ENCODE results near the gene LIN54.
"Not testable (repeated sequence)": the region's sequence is repeated elsewhere in the genome, so short reads cannot be mapped to it uniquely, and the experiment has no call there.

LIN54 gene

GRCh38 chr4:83024233-83024632 lies 13.6 kb upstream of the LIN54 start:
- H3K23ac ChIP-seq (ENCODE audit: low read length): no peak overlapping the region
- H2AFZ ChIP-seq (ENCODE audit: insufficient read depth, low read length, poor library complexity): no peak overlapping the region
- H3K9me3 ChIP-seq (ENCODE audit: insufficient read depth, low read depth, low read length): no peaks in the 10 kb centered on the region
- no CpG with 5 or more reads among the region's 2 CpGs for WGBS (ENCODE audit: extremely low coverage, insufficient coverage, insufficient read length)
- H2AK5ac ChIP-seq (ENCODE audit: low read length): no peak overlapping the region
- H4K91ac ChIP-seq (ENCODE audit: low read depth, low read length): no peak overlapping the region
- no peak overlapping the region for H4K12ac ChIP-seq (ENCODE audit: low read depth, low read length)
- H3K4me2 ChIP-seq (ENCODE audit: low read length): no peak overlapping the region
- no peak overlapping the region for H2BK12ac ChIP-seq (ENCODE audit: low read length)
- H2BK120ac ChIP-seq (ENCODE audit: insufficient read depth, low read length, poor library complexity): no peak overlapping the region
- no peak overlapping the region for H3K4ac ChIP-seq (ENCODE audit: low read depth, low read length)
- H3K27me3 ChIP-seq (ENCODE audit: insufficient read depth, low read length): no peaks in the 10 kb centered on the region
- H3K79me1 ChIP-seq (ENCODE audit: low read length): no peaks in the 10 kb centered on the region
- no peaks in the 10 kb centered on the region for H3K79me2 ChIP-seq (ENCODE audit: control insufficient read depth, insufficient read depth, low read length, poor library complexity)
- H3K36me3 ChIP-seq (ENCODE audit: control insufficient read depth in 1 of 2, insufficient read depth in 2 of 2, low read length in 2 of 2): no peaks in the 10 kb centered on the region
- no peak for DNase-seq
- no peak overlapping the region for H3K14ac ChIP-seq (ENCODE audit: low read length)
- H3K27ac ChIP-seq (ENCODE audit: low read depth, low read length): no peak overlapping the region
- no peak overlapping the region for H2BK5ac ChIP-seq (ENCODE audit: low read depth, low read length, poor library complexity)
- no peak overlapping the region for H4K8ac ChIP-seq (ENCODE audit: low read depth, low read length)
- H3K18ac ChIP-seq (ENCODE audit: low read length): no peak overlapping the region
- H3K4me1 ChIP-seq (ENCODE audit: control insufficient read depth in 1 of 2, insufficient read depth in 2 of 2, low read length in 2 of 2): no peaks in the 10 kb centered on the region
- no peak overlapping the region for H3K9ac ChIP-seq (ENCODE audit: low read length)
- no peak overlapping the region for H3K4me3 ChIP-seq (ENCODE audit: low read depth, low read length)

GRCh38 chr4:83023599-83023998 lies 13.0 kb upstream of the LIN54 start:
- H3K27ac ChIP-seq (ENCODE audit: low read depth, low read length); H2AFZ ChIP-seq (ENCODE audit: insufficient read depth, low read length, poor library complexity); H3K4ac ChIP-seq (ENCODE audit: low read depth, low read length); H2BK5ac ChIP-seq (ENCODE audit: low read depth, low read length, poor library complexity); H2AK5ac ChIP-seq (ENCODE audit: low read length); H3K9ac ChIP-seq (ENCODE audit: low read length); H4K12ac ChIP-seq (ENCODE audit: low read depth, low read length); H3K79me2 ChIP-seq (ENCODE audit: control insufficient read depth, insufficient read depth, low read length, poor library complexity); H4K91ac ChIP-seq (ENCODE audit: low read depth, low read length); H3K4me1 ChIP-seq (ENCODE audit: control insufficient read depth in 1 of 2, insufficient read depth in 2 of 2, low read length in 2 of 2); H3K4me3 ChIP-seq (ENCODE audit: low read depth, low read length); H3K79me1 ChIP-seq (ENCODE audit: low read length); H3K9me3 ChIP-seq (ENCODE audit: insufficient read depth, low read depth, low read length); H4K8ac ChIP-seq (ENCODE audit: low read depth, low read length); DNase-seq; H3K14ac ChIP-seq (ENCODE audit: low read length); H3K23ac ChIP-seq (ENCODE audit: low read length); H3K27me3 ChIP-seq (ENCODE audit: insufficient read depth, low read length); H2BK12ac ChIP-seq (ENCODE audit: low read length); H3K18ac ChIP-seq (ENCODE audit: low read length); H2BK120ac ChIP-seq (ENCODE audit: insufficient read depth, low read length, poor library complexity); H3K36me3 ChIP-seq (ENCODE audit: control insufficient read depth in 1 of 2, insufficient read depth in 2 of 2, low read length in 2 of 2); H3K4me2 ChIP-seq (ENCODE audit: low read length): not testable (repeated sequence)
- WGBS (ENCODE audit: extremely low coverage, insufficient coverage, insufficient read length): no CpG with 5 or more reads among the region's 1 CpG

GRCh38 chr4:83022724-83023450 lies 12.3 kb upstream of the LIN54 start:
- Histone ChIP-seq H3K9me3 (ENCODE audit: insufficient read depth, low read depth, low read length) (no peaks in the 10 kb centered on the region), H2BK12ac (ENCODE audit: low read length) (no peak overlapping the region), H3K18ac (ENCODE audit: low read length) (no peak overlapping the region), H2BK5ac (ENCODE audit: low read depth, low read length, poor library complexity) (no peak overlapping the region), H3K9ac (ENCODE audit: low read length) (no peak overlapping the region), H2AFZ (ENCODE audit: insufficient read depth, low read length, poor library complexity) (no peak overlapping the region), H3K79me2 (ENCODE audit: control insufficient read depth, insufficient read depth, low read length, poor library complexity) (no peaks in the 10 kb centered on the region), H3K4me2 (ENCODE audit: low read length) (no peak overlapping the region), H4K8ac (ENCODE audit: low read depth, low read length) (no peak overlapping the region), H4K12ac (ENCODE audit: low read depth, low read length) (no peak overlapping the region), H2BK120ac (ENCODE audit: insufficient read depth, low read length, poor library complexity) (no peak overlapping the region), H3K4ac (ENCODE audit: low read depth, low read length) (no peak overlapping the region), H3K23ac (ENCODE audit: low read length) (no peak overlapping the region), H3K14ac (ENCODE audit: low read length) (no peak overlapping the region), H3K4me3 (ENCODE audit: low read depth, low read length) (no peak overlapping the region), H3K4me1 (ENCODE audit: control insufficient read depth in 1 of 2, insufficient read depth in 2 of 2, low read length in 2 of 2) (no peaks in the 10 kb centered on the region), H4K91ac (ENCODE audit: low read depth, low read length) (no peak overlapping the region), H3K27ac (ENCODE audit: low read depth, low read length) (no peak overlapping the region), H3K36me3 (ENCODE audit: control insufficient read depth in 1 of 2, insufficient read depth in 2 of 2, low read length in 2 of 2) (no peaks in the 10 kb centered on the region), H2AK5ac (ENCODE audit: low read length) (no peak overlapping the region), H3K27me3 (ENCODE audit: insufficient read depth, low read length) (no peaks in the 10 kb centered on the region), H3K79me1 (ENCODE audit: low read length) (no peaks in the 10 kb centered on the region)
- DNase-seq: no peak
- no CpG with 5 or more reads among the region's 2 CpGs for WGBS (ENCODE audit: extremely low coverage, insufficient coverage, insufficient read length)

- peak; percentile 5 to 35 for DNase-seq
- H2AK5ac ChIP-seq (ENCODE audit: low read length): no peak overlapping the region
- H2BK5ac ChIP-seq (ENCODE audit: low read depth, low read length, poor library complexity): no peak overlapping the region
- no peak overlapping the region for H2BK12ac ChIP-seq (ENCODE audit: low read length)
- H3K79me2 ChIP-seq (ENCODE audit: control insufficient read depth, insufficient read depth, low read length, poor library complexity): no peaks in the 10 kb centered on the region
- WGBS (ENCODE audit: extremely low coverage, insufficient coverage, insufficient read length): no CpG with 5 or more reads among the region's 3 CpGs
- H2AFZ ChIP-seq (ENCODE audit: insufficient read depth, low read length, poor library complexity): no peak overlapping the region
- H3K79me1 ChIP-seq (ENCODE audit: low read length): no peaks in the 10 kb centered on the region
- H3K27ac ChIP-seq (ENCODE audit: low read depth, low read length): no peak overlapping the region
- no peak overlapping the region for H3K9ac ChIP-seq (ENCODE audit: low read length)
- no peaks in the 10 kb centered on the region for H3K36me3 ChIP-seq (ENCODE audit: control insufficient read depth in 1 of 2, insufficient read depth in 2 of 2, low read length in 2 of 2)
- H3K18ac ChIP-seq (ENCODE audit: low read length): no peak overlapping the region
- H3K4ac ChIP-seq (ENCODE audit: low read depth, low read length): no peak overlapping the region
- no peak overlapping the region for H4K91ac ChIP-seq (ENCODE audit: low read depth, low read length)
- H3K4me3 ChIP-seq (ENCODE audit: low read depth, low read length): no peak overlapping the region
- H3K4me1 ChIP-seq (ENCODE audit: control insufficient read depth in 1 of 2, insufficient read depth in 2 of 2, low read length in 2 of 2): no peaks in the 10 kb centered on the region
- H3K14ac ChIP-seq (ENCODE audit: low read length): no peak overlapping the region
- no peaks in the 10 kb centered on the region for H3K9me3 ChIP-seq (ENCODE audit: insufficient read depth, low read depth, low read length)
- no peaks in the 10 kb centered on the region for H3K27me3 ChIP-seq (ENCODE audit: insufficient read depth, low read length)
- H4K8ac ChIP-seq (ENCODE audit: low read depth, low read length): no peak overlapping the region
- H4K12ac ChIP-seq (ENCODE audit: low read depth, low read length): no peak overlapping the region
- no peak overlapping the region for H3K23ac ChIP-seq (ENCODE audit: low read length)
- H2BK120ac ChIP-seq (ENCODE audit: insufficient read depth, low read length, poor library complexity): no peak overlapping the region
- no peak overlapping the region for H3K4me2 ChIP-seq (ENCODE audit: low read length)
Observed at GRCh38 chr4:83019794-83020494, 9.3 kb upstream of the LIN54 start.

Data from trophoblast cell (in vitro differentiated cells and primary cell).